Thoracic aorta (tissue), 2 donors: ENCODE measurements around the gene RAB1B. TPM values are rescaled to one million over a fixed set of nuclear protein-coding genes. Genes with fewer than 3 reads are reported as not detected.

Source experiments
- ATAC-seq: fragments of 150-250 bp; one replicate; pipeline ENCODE4 v1.8.0; 2017; ENCODE audit warnings: low read depth; ENCODE audit not compliant: insufficient number of reproducible peaks, low FRiP score
- DNase-seq: peaks from one replicate; pipeline ENCODE4 v3.0.0-alpha.2; 2020; ENCODE audit warnings: low spot score
- H3K27ac ChIP-seq, 2 donors: fragments of 200-600 bp; sonication (generic); 1 replicate in 1 of 2; 2 replicates in 1 of 2; pipeline ENCODE4 v1.5.1; 2016; ENCODE audit warnings: mild to moderate bottlenecking in 2 of 2, moderate library complexity in 2 of 2
- H3K27me3 ChIP-seq: fragments of 200-600 bp; sonication (generic); replicated peaks from 2 replicates; pipeline ENCODE4 v1.6.0; 2016; ENCODE audit warnings: mild to moderate bottlenecking; ENCODE audit not compliant: insufficient read depth
- H3K36me3 ChIP-seq: fragments of 200-600 bp; sonication (generic); one replicate; pipeline ENCODE4 v1.5.1; 2016
- H3K4me1 ChIP-seq, 2 donors: fragments of 200-600 bp; sonication (generic); 1 replicate in 1 of 2; 2 replicates in 1 of 2; pipeline versions ENCODE4 v1.5.1 to v1.6.0; 2016; ENCODE audit warnings: low read depth in 2 of 2, mild to moderate bottlenecking in 1 of 2; ENCODE audit not compliant: control insufficient read depth in 1 of 2
- H3K4me3 ChIP-seq: fragments of 200-600 bp; sonication (generic); 2 replicates; pipeline ENCODE4 v1.5.1; 2016; ENCODE audit warnings: mild to moderate bottlenecking
- H3K9me3 ChIP-seq: fragments of 200-600 bp; sonication (generic); 2 replicates; pipeline ENCODE4 v1.5.1; 2016
- total RNA-seq, 2 donors: library from RNA; depleted of rRNA; stranded (reverse); fragments of >200 nt; gene quantifications; one replicate each; pipeline versions ENCODE4 v1.1.0 to v1.2.3, GENCODE V29; 2016
- TF ChIP-seq, protein P1 (sequence below): fragments of 200-600 bp; sonication (generic); IDR thresholded peaks from one replicate; pipeline ENCODE4 v1.5.1; 2019; ENCODE audit warnings: antibody characterized with exemption

The RAB1B gene
- total RNA-seq, 2 donors from 2014 or later, result 57.2 to 96.0 TPM

DNA sequence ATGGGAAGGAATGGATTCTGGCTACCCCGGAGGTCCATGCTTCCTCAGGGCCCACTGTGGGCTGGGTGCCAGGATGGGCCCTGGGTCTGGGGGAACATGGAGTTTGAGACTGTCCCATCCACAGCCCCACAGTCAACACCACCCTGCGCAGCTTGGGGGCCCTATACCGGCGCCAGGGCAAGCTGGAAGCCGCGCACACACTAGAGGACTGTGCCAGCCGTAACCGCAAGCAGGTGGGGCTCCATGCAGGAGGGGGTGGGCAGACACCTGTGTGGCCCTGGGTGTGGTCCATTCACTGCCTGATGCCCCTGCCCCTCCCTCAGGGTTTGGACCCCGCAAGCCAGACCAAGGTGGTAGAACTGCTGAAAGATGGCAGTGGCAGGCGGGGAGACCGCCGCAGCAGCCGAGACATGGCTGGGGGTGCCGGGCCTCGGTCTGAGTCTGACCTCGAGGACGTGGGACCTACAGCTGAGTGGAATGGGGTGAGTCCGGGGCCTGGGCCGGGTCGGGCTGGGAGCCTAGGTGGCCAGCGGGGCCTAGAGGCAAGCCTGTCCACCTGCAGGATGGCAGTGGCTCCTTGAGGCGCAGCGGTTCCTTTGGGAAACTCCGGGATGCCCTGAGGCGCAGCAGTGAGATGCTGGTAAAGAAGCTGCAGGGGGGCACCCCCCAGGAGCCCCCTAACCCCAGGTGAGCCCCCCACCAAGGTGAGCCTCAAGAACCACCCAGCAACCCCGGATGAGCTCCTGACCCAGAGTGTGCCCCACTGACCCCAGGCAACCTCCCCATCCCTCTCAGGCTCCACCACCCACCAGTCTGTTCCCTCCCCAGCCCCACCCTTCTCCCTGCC, 2.7 kb upstream of the RAB1B start:
- DNase-seq (no peak), ATAC-seq (no peak)
- Histone ChIP-seq H3K27me3 (no peaks in the 10 kb centered on the region), H3K27ac (peak overlapping the region in 1 of 2 donors; percentile 97), H3K9me3 (no peaks in the 10 kb centered on the region), H3K36me3 (peaks cover 29% of the 10 kb centered on the region), H3K4me1 (peaks cover 15 to 26% of the 10 kb centered on the region in 2 donors), H3K4me3 (no peak overlapping the region)
- TF ChIP-seq, protein P1, sequence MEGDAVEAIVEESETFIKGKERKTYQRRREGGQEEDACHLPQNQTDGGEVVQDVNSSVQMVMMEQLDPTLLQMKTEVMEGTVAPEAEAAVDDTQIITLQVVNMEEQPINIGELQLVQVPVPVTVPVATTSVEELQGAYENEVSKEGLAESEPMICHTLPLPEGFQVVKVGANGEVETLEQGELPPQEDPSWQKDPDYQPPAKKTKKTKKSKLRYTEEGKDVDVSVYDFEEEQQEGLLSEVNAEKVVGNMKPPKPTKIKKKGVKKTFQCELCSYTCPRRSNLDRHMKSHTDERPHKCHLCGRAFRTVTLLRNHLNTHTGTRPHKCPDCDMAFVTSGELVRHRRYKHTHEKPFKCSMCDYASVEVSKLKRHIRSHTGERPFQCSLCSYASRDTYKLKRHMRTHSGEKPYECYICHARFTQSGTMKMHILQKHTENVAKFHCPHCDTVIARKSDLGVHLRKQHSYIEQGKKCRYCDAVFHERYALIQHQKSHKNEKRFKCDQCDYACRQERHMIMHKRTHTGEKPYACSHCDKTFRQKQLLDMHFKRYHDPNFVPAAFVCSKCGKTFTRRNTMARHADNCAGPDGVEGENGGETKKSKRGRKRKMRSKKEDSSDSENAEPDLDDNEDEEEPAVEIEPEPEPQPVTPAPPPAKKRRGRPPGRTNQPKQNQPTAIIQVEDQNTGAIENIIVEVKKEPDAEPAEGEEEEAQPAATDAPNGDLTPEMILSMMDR, result no peak

DNA sequence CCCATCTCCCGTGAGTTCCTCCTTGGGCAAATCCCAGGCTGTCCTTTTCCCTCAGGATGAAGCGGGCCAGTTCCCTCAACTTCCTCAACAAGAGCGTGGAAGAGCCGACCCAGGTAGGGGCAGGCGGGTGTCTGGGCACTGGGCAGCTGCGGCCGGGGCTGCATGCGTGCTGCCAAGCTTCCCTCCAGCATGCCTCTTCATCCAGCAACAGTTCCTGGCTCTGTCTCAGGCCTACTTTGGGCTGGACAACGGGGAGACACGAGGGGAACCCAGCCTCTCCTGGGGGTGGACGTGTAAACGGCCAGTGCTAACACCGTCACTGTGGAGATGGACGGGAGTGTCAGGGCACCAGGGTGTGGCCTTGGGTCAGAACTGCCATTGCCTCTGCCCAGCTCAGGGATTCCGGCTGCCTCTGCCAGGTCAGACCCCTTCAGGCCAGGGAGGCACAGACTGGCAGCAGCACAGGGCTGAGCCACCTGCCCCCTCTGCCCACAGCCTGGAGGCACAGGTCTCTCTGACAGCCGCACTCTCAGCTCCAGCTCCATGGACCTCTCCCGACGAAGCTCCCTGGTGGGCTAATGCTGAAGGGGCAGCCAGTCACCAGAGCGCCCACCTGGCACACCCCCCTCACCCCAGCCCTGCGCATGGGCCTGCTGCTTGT, 1.9 kb upstream of the RAB1B start:
- TF ChIP-seq, protein P1, result no peak
- DNase-seq, result no peak
- H3K4me3 ChIP-seq, result peak overlapping the region; percentile 94
- peaks cover 15 to 29% of the 10 kb centered on the region in 2 donors for H3K4me1 ChIP-seq
- H3K27ac ChIP-seq, result peak overlapping the region; percentile 95 to 97
- H3K36me3 ChIP-seq, result peaks cover 25% of the 10 kb centered on the region
- ATAC-seq, result no peak
- H3K9me3 ChIP-seq, result no peaks in the 10 kb centered on the region
- no peaks in the 10 kb centered on the region for H3K27me3 ChIP-seq

DNA sequence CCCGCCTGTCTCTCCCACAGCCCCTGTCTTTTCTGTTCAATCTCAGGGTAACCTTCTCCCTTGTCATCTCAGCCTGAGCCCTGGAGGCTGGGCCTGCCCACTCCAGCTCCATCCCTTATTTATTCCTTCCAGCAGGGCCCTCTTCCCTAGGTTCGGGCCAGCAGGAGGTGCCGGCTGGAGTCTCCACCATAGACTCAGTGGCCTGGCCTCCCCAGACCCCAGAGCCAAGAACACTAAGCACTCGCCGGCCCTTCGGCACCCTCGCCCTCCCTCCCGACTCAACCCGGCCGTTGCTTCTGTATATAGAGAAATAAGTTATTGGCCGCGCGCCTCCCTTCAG, 1.4 kb upstream of the RAB1B start:
- Histone ChIP-seq H3K27me3 (no peaks in the 10 kb centered on the region), H3K4me3 (peak overlapping the region; percentile 94), H3K9me3 (no peaks in the 10 kb centered on the region), H3K4me1 (peaks cover 15 to 29% of the 10 kb centered on the region in 2 donors), H3K36me3 (peaks cover 26% of the 10 kb centered on the region), H3K27ac (peak overlapping the region; percentile 95 to 97)
- ATAC-seq (no peak), DNase-seq (no peak)
- TF ChIP-seq, protein P1, result no peak

DNA sequence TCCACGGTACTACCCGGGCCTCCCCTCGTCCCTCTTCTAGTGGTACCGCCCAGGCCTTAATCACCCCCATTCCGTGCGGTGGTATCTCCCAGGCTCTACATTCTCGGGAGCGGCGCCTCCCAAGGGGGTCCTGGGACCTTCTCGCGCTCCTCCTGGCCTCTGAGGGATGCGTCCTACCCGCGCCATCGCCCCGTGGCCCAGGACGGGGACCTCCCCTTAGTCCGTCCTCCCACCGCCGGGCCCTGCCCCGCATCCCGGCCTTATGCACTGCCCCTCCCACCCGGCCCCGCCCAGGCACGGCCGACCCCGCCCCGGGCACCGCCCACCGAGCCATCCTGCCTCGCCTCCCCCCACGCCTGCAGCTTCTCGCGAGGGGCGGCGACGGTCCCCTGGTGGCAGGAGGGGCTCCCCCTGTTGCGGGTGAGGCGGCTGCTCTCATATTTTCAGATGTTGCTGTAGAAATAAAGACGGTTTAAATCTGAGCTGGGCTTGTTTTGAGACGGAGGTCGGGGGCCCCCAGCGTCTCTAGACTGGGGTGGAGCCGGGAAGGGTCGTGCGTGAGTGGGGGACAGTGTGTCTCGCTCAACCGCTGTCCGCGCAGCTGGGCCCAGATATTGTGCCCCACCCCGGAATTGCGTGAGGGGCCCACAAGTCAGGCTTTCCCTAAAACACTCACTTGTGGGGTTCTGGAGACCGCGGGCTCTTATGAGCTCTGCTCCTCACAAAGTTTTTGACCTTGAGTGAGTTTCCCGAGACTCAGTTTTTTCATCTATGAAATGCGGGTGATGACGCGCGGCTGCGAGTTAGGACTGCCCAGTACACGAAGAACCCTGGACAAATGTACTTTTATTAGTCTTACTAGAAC, 828 bp upstream of the RAB1B start:
- Histone ChIP-seq H3K9me3 (no peaks in the 10 kb centered on the region), H3K4me3 (peak overlapping the region; percentile 94), H3K36me3 (peaks cover 27% of the 10 kb centered on the region), H3K4me1 (peaks cover 15 to 29% of the 10 kb centered on the region in 2 donors), H3K27ac (peak overlapping the region; percentile 95 to 97), H3K27me3 (no peaks in the 10 kb centered on the region)
- DNase-seq, result peak; percentile 75
- peak; percentile 79 for ATAC-seq
- TF ChIP-seq, protein P1, result peak; percentile 47
